ENCODE results near the gene RESP18. TPM values are rescaled to one million over a fixed set of nuclear protein-coding genes. Genes with fewer than 3 reads are reported as not detected.

Gene RESP18
- polyA plus RNA-seq, 2 of the 4 experiments (the other 2 are of a cell fraction) = not detected

DNA sequence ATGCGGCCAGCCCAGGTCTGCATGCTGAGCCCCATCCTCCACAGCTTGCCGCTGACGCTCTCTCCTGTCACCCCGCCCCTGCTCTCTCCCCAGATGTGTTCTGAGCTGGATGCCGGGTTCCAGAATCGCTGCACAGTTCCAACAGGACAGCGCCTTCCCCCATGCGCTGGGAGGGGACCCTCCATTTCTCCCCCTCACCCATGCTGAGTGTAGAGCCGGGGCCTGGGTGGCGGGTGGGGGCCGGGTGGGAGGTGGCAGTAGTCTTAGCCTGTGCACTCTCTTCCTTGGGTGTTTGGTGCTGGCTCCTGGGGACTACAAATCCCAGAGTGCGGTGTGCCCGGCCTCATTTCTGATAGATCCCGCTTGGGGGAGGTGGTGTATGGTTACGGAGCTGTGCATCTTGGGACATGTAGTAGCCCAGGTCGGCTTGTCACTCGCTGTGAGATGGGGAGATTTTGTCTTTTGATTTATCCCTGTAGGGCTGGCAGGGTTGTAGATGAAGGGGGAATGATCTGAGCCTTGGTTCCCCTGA, 46.6 kb downstream of the RESP18 start:
- ChIA-PET CTCF (interaction anchor here (0.8 to 16.2 kb wide), 8 partner anchors 8 to 115 kb away, joined by 3 to 540 read pairs (median 6); partner anchors contain the start of gene DNAJB2), POLR2A (interaction anchor here (0.8 to 1.2 kb wide), 2 partner anchors 12 to 22 kb away, joined by 3 to 4 read pairs; no protein-coding TSS in a partner anchor)
- no peak for FAIRE-seq
- H3K27ac ChIP-seq = peak overlapping the region in 1 of 2 experiments; percentile 36; a peak in 1 of 6 replicates
- H3K9me3 ChIP-seq = no peaks in the 10 kb centered on the region
- H3K4me2 ChIP-seq = no peak overlapping the region
- no peak for TF ChIP-seq CBX8 (IDR thresholded peaks at IDR 0.05)
- TF ChIP-seq HOXB5 (CRISPR knock-in tag; IDR thresholded peaks at IDR 0.05) = no peak
- TF ChIP-seq RFX5 (IDR thresholded peaks at IDR 0.05) = no peak
- no peak for TF ChIP-seq KDM5A (IDR thresholded peaks at IDR 0.05)
- no peak for TF ChIP-seq HOXA7 (CRISPR knock-in tag; IDR thresholded peaks at IDR 0.05)
- TF ChIP-seq NPAS2 (CRISPR knock-in tag; IDR thresholded peaks at IDR 0.05; ENCODE audit: borderline replicate concordance) = no peak
- no peak for TF ChIP-seq TFCP2L1 (CRISPR knock-in tag; IDR thresholded peaks at IDR 0.05)
- TF ChIP-seq, protein P1, sequence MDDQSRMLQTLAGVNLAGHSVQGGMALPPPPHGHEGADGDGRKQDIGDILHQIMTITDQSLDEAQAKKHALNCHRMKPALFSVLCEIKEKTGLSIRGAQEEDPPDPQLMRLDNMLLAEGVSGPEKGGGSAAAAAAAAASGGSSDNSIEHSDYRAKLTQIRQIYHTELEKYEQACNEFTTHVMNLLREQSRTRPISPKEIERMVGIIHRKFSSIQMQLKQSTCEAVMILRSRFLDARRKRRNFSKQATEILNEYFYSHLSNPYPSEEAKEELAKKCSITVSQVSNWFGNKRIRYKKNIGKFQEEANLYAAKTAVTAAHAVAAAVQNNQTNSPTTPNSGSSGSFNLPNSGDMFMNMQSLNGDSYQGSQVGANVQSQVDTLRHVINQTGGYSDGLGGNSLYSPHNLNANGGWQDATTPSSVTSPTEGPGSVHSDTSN (IDR thresholded peaks at IDR 0.05) = no peak
- H3K4me1 ChIP-seq = peaks cover 21% of the 10 kb centered on the region
- no peak for DNase-seq (ENCODE audit: low read depth in 1 of 2, low spot score in 1 of 2)
- 0 out of 6 replicates have a peak, but pooled peaks of 1 of the 2 experiments have one; percentile 7 for ATAC-seq
- WGBS (ENCODE audit: missing lambda C conversion rate) = 91% methylated on average over 13 of the region's 17 CpGs
- H3K4me3 ChIP-seq = no peak overlapping the region

DNA sequence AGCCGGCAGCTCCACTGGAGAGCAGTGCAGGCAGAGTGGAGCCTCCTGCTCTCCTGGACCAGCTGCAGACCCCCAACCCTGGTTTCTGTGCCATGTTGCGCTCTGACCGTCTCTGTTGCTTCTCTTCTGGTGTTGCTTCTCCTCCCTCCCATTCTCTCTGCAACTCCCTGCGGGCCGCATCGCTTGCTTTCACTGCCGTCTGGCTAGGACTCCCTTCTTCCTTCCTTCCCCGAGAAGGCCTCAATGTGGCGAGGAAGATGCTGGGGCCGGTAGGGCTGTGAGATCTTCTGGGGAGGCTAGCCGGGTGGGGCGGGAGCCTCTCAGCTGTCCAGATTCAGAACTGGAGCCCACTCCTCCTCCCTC, 47.2 kb downstream of the RESP18 start:
- ATAC-seq = no peak

DNA sequence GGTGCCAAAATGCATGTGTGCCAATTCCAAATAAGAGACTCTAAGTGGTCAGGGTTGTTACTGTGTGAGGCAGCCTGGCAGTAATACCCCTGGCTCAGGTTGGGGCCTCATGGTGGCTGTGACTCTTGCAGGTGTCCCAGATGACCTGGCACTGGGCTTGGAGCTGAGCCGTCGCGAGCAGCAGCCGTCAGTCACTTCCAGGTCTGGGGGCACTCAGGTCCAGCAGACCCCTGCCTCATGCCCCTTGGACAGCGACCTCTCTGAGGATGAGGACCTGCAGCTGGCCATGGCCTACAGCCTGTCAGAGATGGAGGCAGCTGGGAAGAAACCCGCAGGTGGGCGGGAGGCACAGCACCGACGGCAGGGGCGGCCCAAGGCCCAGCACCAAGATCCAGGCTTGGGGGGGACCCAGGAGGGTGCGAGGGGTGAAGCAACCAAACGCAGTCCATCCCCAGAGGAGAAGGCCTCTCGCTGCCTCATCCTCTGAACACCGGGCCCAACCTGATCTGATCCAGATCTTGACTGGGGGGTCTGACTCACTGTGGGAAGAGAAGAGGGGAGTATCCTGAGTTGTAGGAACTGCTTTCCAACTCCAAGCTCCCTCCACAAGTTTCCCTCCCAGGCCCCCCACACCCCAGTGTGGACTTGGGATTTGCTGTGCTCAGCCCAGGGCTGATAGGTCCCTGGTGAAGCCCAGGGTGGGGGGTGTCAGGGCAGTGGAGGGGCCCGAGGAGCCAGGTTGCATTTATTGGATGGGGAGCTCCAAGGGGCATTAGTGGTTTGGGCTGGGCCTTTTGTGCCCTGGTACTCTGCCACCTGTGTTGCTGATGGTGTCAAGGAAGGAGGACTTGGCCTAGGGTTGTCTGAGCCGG, 47.8 kb downstream of the RESP18 start:
- no peak for FAIRE-seq
- ATAC-seq = no peak
- Histone ChIP-seq H3K9me3 (no peaks in the 10 kb centered on the region), H3K4me3 (no peak overlapping the region), H3K4me1 (peaks cover 26% of the 10 kb centered on the region), H3K27ac (0 out of 6 replicates have a peak overlapping the region, but pooled peaks of 1 of the 2 experiments have one; percentile 21), H3K4me2 (no peak overlapping the region)
- TF ChIP-seq JUN (IDR thresholded peaks at IDR 0.05) = no peak
- TF ChIP-seq MAFK (IDR thresholded peaks at IDR 0.05; ENCODE audit: partially characterized antibody) = no peak
- TF ChIP-seq SREBF2 (IDR thresholded peaks at IDR 0.05) = no peak
- no peak for TF ChIP-seq FOXS1 (CRISPR knock-in tag; IDR thresholded peaks at IDR 0.05)
- TF ChIP-seq CHD2 (IDR thresholded peaks at IDR 0.05; ENCODE audit: low read length, partially characterized antibody) = no peak
- TF ChIP-seq, protein P1 (IDR thresholded peaks at IDR 0.05) = no peak
- no peak for TF ChIP-seq EHF (CRISPR knock-in tag; IDR thresholded peaks at IDR 0.05)
- TF ChIP-seq EP300 (IDR thresholded peaks at IDR 0.05) = no peak
- no peak for TF ChIP-seq SMC3 (IDR thresholded peaks at IDR 0.05)
- TF ChIP-seq ZSCAN20 (CRISPR knock-in tag; IDR thresholded peaks at IDR 0.05) = no peak
- TF ChIP-seq CEBPB (IDR thresholded peaks at IDR 0.05) = no peak
- TF ChIP-seq HEYL (CRISPR knock-in tag; IDR thresholded peaks at IDR 0.05) = no peak
- no peak for TF ChIP-seq RFX5 (IDR thresholded peaks at IDR 0.05)
- no peak for TF ChIP-seq NPAS2 (CRISPR knock-in tag; IDR thresholded peaks at IDR 0.05; ENCODE audit: borderline replicate concordance)
- TF ChIP-seq, protein P2, sequence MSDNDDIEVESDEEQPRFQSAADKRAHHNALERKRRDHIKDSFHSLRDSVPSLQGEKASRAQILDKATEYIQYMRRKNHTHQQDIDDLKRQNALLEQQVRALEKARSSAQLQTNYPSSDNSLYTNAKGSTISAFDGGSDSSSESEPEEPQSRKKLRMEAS (IDR thresholded peaks at IDR 0.05) = no peak
- TF ChIP-seq, protein P3, sequence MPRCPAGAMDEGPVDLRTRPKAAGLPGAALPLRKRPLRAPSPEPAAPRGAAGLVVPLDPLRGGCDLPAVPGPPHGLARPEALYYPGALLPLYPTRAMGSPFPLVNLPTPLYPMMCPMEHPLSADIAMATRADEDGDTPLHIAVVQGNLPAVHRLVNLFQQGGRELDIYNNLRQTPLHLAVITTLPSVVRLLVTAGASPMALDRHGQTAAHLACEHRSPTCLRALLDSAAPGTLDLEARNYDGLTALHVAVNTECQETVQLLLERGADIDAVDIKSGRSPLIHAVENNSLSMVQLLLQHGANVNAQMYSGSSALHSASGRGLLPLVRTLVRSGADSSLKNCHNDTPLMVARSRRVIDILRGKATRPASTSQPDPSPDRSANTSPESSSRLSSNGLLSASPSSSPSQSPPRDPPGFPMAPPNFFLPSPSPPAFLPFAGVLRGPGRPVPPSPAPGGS (IDR thresholded peaks at IDR 0.05) = no peak
- TF ChIP-seq MYC (IDR thresholded peaks at IDR 0.05; ENCODE audit: borderline replicate concordance, low read length) = no peak
- ChIA-PET POLR2A (interaction anchor here (1.0 kb wide), 1 partner anchor 10 kb away, joined by 5 read pairs; no protein-coding TSS in a partner anchor), CTCF (interaction anchor here (0.9 to 16.2 kb wide), 5 partner anchors 7 to 114 kb away, joined by 3 to 540 read pairs (median 7); partner anchors contain the start of gene DNAJB2)
- DNase-seq (ENCODE audit: low read depth in 1 of 2, low spot score in 1 of 2) = no peak
- WGBS (ENCODE audit: missing lambda C conversion rate) = 93% methylated on average over 10 of the region's 16 CpGs

More for the DNA sequence above, 47.2 kb downstream of the RESP18 start:
- no peak for TF ChIP-seq ZSCAN20 (CRISPR knock-in tag; IDR thresholded peaks at IDR 0.05)
- H3K4me2 ChIP-seq = no peak overlapping the region
- no peak for FAIRE-seq
- POLR2A ChIA-PET = interaction anchor here (1.0 kb wide), 1 partner anchor 11 kb away, joined by 5 read pairs; no protein-coding TSS in a partner anchor
- DNase-seq (ENCODE audit: low read depth in 1 of 2, low spot score in 1 of 2) = no peak
- H3K27ac ChIP-seq = peak overlapping the region in 1 of 2 experiments; percentile 21; a peak in 1 of 6 replicates
- CTCF ChIA-PET = interaction anchor here (0.9 to 16.2 kb wide), 5 partner anchors 8 to 114 kb away, joined by 3 to 540 read pairs (median 7); partner anchors contain the start of gene DNAJB2
- no peaks in the 10 kb centered on the region for H3K9me3 ChIP-seq
- no peak overlapping the region for H3K4me3 ChIP-seq
- 84% methylated on average over 11 of the region's 12 CpGs for WGBS (ENCODE audit: missing lambda C conversion rate)
- peaks cover 27% of the 10 kb centered on the region for H3K4me1 ChIP-seq

Data from A549 (cell line).